ENCODE results near the gene VASN. TPM values are rescaled to one million over a fixed set of nuclear protein-coding genes. Genes with fewer than 3 reads are reported as not detected.

The VASN gene
- total RNA-seq, 4 donors from 2014 or later: 7.1 to 31.3 (median 21.7) TPM

DNA sequence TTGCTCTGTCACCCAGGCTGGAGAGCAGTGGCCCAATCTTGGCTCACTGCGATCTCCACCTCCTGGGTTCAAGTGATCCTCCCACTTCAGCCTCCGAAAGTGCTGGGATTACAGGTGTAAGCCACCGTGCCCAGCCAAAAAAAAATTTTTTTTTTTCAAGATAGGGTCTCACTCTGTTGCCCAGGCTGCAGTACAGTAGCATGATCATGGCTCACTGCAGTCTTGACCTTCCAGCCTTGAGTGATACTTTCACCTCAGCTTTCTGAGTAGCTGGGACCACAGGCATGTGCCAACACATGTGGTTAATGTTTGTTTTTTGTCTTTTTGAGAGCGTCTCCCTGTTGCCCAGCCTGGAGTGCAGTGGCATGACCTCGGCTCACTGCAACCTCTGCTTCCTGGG lies 18.8 kb upstream of the VASN start:
- peaks cover 21 to 37% (median 29%) of the 10 kb centered on the region in 4 donors for H3K4me1 ChIP-seq
- H3K27me3 ChIP-seq: no peaks in the 10 kb centered on the region
- TF ChIP-seq POLR2AphosphoS5 (IDR thresholded peaks at IDR 0.05) (no peak), EP300 (IDR thresholded peaks at IDR 0.05) (no peak), POLR2A (IDR thresholded peaks at IDR 0.05; ENCODE audit: low read depth) (no peak)
- TF ChIP-seq, protein P1, sequence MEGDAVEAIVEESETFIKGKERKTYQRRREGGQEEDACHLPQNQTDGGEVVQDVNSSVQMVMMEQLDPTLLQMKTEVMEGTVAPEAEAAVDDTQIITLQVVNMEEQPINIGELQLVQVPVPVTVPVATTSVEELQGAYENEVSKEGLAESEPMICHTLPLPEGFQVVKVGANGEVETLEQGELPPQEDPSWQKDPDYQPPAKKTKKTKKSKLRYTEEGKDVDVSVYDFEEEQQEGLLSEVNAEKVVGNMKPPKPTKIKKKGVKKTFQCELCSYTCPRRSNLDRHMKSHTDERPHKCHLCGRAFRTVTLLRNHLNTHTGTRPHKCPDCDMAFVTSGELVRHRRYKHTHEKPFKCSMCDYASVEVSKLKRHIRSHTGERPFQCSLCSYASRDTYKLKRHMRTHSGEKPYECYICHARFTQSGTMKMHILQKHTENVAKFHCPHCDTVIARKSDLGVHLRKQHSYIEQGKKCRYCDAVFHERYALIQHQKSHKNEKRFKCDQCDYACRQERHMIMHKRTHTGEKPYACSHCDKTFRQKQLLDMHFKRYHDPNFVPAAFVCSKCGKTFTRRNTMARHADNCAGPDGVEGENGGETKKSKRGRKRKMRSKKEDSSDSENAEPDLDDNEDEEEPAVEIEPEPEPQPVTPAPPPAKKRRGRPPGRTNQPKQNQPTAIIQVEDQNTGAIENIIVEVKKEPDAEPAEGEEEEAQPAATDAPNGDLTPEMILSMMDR (IDR thresholded peaks at IDR 0.05): no peak
- H3K4me3 ChIP-seq: no peak overlapping the region
- no peak for DNase-seq (ENCODE audit: extremely low spot score)
- H3K27ac ChIP-seq (replicated peaks in 1 of 4): no peak overlapping the region
- H3K36me3 ChIP-seq: peaks cover 4 to 27% (median 20%) of the 10 kb centered on the region in 4 donors
- no peaks in the 10 kb centered on the region for H3K9me3 ChIP-seq
- intact Hi-C loops (cut with DNase I): no loop called here
- 92% methylated on average over 5 of the region's 5 CpGs for WGBS

DNA sequence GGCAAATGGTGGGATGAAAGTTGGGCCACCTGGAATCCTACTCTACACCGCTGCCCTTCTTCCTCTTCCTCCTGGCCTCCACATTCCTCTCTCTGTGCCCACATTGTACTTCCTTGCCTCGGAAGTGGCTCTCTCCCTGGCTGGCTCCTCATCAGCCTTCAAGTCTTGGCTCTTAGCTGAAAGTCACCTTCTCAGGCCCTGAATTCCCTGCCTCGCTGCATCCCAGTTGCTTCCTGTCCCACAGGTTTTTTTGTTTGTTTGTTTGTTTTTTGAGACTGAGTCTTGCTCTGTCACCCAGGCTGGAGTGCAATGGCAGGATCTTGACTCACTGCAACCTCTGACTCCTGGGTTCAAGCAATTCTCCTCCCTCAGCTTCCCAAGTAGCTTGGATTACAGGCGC lies 18.0 kb upstream of the VASN start:
- TF ChIP-seq POLR2A (IDR thresholded peaks at IDR 0.05; ENCODE audit: low read depth) (no peak), POLR2AphosphoS5 (IDR thresholded peaks at IDR 0.05) (no peak), EP300 (IDR thresholded peaks at IDR 0.05) (no peak)
- TF ChIP-seq, protein P1 (IDR thresholded peaks at IDR 0.05): no peak
- no peak for DNase-seq (ENCODE audit: extremely low spot score)
- no peaks in the 10 kb centered on the region for H3K9me3 ChIP-seq
- no peak overlapping the region for H3K27ac ChIP-seq (replicated peaks in 1 of 4)
- no peaks in the 10 kb centered on the region for H3K27me3 ChIP-seq
- peaks cover 9 to 33% (median 23%) of the 10 kb centered on the region in 4 donors for H3K36me3 ChIP-seq
- WGBS: 96% methylated on average over 4 of the region's 4 CpGs
- peaks cover 13 to 29% (median 25%) of the 10 kb centered on the region in 4 donors for H3K4me1 ChIP-seq
- H3K4me3 ChIP-seq: no peak overlapping the region
- intact Hi-C loops (cut with DNase I): no loop called here

DNA sequence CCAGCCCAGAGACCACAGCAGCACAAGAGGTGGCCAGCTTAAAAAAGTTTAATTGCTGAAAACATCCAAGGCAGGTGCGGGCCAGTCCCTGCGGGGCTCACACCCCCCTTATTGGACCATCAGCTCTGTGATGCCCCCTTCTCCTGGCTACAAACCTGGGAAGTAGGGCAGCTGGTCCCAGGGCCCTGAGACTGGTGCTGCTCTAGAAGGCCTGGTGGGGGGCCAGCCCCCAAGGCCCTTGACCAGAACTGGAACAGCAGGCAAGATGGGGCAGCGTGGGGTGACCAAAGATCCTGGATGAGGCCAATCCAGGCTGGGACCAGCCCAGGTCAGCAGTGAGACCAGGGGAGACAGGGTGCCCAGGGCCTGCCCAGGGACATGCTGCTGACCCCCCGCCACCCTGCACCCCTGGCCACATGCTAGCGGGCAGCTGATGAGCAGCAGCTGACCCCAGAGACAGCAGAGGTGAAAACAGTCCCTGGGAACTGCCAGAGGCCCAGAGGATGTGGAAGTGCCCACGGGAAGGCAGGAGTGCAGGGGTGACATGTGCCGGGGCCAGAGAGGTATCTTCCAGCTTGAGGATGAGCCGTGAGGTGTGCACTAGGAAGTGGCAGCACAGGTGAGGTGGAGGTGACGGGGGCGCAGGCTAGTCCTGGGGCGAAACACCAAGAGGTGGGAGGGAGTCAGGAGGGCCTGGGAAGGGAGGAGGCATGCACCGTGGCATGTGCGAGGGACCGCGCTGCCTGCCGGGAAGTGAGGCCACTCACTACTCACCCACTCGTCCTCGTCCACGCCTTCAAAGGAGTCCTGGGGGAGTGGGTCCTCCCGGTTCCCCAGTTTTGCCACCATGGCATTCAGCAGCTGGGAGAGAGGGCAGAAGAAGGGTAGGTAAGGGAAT lies 16.9 kb upstream of the VASN start:
- H3K36me3 ChIP-seq: peaks cover 9 to 38% (median 22%) of the 10 kb centered on the region in 4 donors
- WGBS: 97% methylated on average over 20 of the region's 20 CpGs
- TF ChIP-seq EP300 (IDR thresholded peaks at IDR 0.05): no peak
- no peak for TF ChIP-seq POLR2AphosphoS5 (IDR thresholded peaks at IDR 0.05)
- TF ChIP-seq, protein P1 (IDR thresholded peaks at IDR 0.05): no peak
- no peak for TF ChIP-seq POLR2A (IDR thresholded peaks at IDR 0.05; ENCODE audit: low read depth)
- no peak overlapping the region for H3K4me3 ChIP-seq
- H3K4me1 ChIP-seq: peaks cover 8 to 25% (median 21%) of the 10 kb centered on the region in 4 donors
- H3K27me3 ChIP-seq: no peaks in the 10 kb centered on the region
- no peaks in the 10 kb centered on the region for H3K9me3 ChIP-seq
- DNase-seq (ENCODE audit: extremely low spot score): no peak
- H3K27ac ChIP-seq (replicated peaks in 1 of 4): no peak overlapping the region
- intact Hi-C loops (cut with DNase I): no loop called here

DNA sequence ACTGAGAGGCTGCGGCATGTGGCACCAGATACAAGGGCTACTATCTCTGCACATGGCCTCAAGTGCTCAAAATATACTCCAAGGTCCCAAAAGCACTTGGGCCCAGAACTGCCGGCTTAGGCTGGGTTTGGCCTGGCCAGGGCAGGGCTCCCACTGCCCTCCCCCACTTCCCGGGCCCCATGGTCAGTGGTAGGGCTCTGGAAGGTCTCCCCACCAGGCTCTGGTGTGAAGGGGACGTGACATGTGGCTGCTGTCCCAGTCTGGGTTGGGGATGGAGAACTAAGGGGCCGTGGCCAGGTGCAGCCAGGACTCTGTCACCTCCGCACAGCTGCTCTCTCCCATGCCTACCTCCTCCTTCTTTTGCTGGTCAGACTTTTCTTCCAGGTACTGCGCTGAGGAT lies 14.8 kb upstream of the VASN start:
- H3K4me3 ChIP-seq: no peak overlapping the region
- peaks cover 9 to 57% (median 38%) of the 10 kb centered on the region in 4 donors for H3K36me3 ChIP-seq
- no peak for DNase-seq (ENCODE audit: extremely low spot score)
- WGBS: 90% methylated on average over 4 of the region's 7 CpGs
- peaks cover 0 to 10% (median 4%) of the 10 kb centered on the region in 4 donors for H3K4me1 ChIP-seq
- H3K9me3 ChIP-seq: no peaks in the 10 kb centered on the region
- intact Hi-C loops (cut with DNase I): no loop called here
- no peaks in the 10 kb centered on the region for H3K27me3 ChIP-seq
- no peak for TF ChIP-seq POLR2AphosphoS5 (IDR thresholded peaks at IDR 0.05)
- no peak for TF ChIP-seq EP300 (IDR thresholded peaks at IDR 0.05)
- TF ChIP-seq, protein P1 (IDR thresholded peaks at IDR 0.05): no peak
- TF ChIP-seq POLR2A (IDR thresholded peaks at IDR 0.05; ENCODE audit: low read depth): no peak
- H3K27ac ChIP-seq (replicated peaks in 1 of 4): no peak overlapping the region
